Omental fat pad (tissue), 4 donors: ENCODE results near the gene TAPBPL. TPM values are rescaled to one million over a fixed set of nuclear protein-coding genes. Genes with fewer than 3 reads are reported as not detected.
A peak's percentile ranks its signal among the peaks of the same experiment; 100 is the strongest.
"Not testable (repeated sequence)": the region's sequence is repeated elsewhere in the genome, so short reads cannot be mapped to it uniquely, and the experiment has no call there.

Experiments used
- ATAC-seq: fragments of 150-250 bp; one replicate; pipeline ENCODE4 v1.9.1; 2016; ENCODE audit warnings: mild to moderate bottlenecking, moderate library complexity; ENCODE audit not compliant: low FRiP score
- DNase-seq: peaks from one replicate; pipeline ENCODE4 v3.0.0-alpha.2; 2019; ENCODE audit warnings: low spot score
- CTCF ChIP-seq, 3 donors: fragments of 450-650 bp; IDR thresholded peaks; one replicate each; pipeline ENCODE4 v1.5.1; 2016 to 2017; ENCODE audit warnings: antibody characterized with exemption in 3 of 3, mild to moderate bottlenecking in 3 of 3, moderate library complexity in 2 of 3
- total RNA-seq, 4 donors: library from RNA; depleted of rRNA; stranded (reverse); fragments of >200 nt; gene quantifications; one replicate each; pipeline ENCODE4 v1.1.0, GENCODE V29; 2016

The TAPBPL gene
- total RNA-seq, 4 donors from 2014 or later: 16.3 to 26.0 (median 18.5) TPM

- TF ChIP-seq CTCF (IDR thresholded peaks at IDR 0.05): no peak
Measured at GRCh38 chr12:6464531-6464930, 12.7 kb downstream of the TAPBPL start.

GRCh38 chr12:6465467-6466183 is 13.8 kb downstream of the TAPBPL start:
- TF ChIP-seq CTCF (IDR thresholded peaks at IDR 0.05): peak in 2 of 3 donors; percentile 71 to 81
- ATAC-seq: peak; percentile 55
- DNase-seq: no peak

More at GRCh38 chr12:6464531-6464930, 12.7 kb downstream of the TAPBPL start:
- no peak for ATAC-seq
- DNase-seq: no peak

- DNase-seq (no peak), ATAC-seq (no peak)
- TF ChIP-seq CTCF (IDR thresholded peaks at IDR 0.05): no peak
Measured at GRCh38 chr12:6466184-6466573, 14.3 kb downstream of the TAPBPL start.

- DNase-seq, ATAC-seq: not testable (repeated sequence)
Measured at GRCh38 chr12:6466751-6467150, 14.9 kb downstream of the TAPBPL start.

GRCh38 chr12:6467571-6468282 is 15.9 kb downstream of the TAPBPL start:
- not testable (repeated sequence) for DNase-seq, ATAC-seq

- TF ChIP-seq CTCF (IDR thresholded peaks at IDR 0.05): no peak
- DNase-seq (no peak), ATAC-seq (no peak)
Measured at GRCh38 chr12:6468283-6468575, 16.4 kb downstream of the TAPBPL start.

- DNase-seq (no peak), ATAC-seq (no peak)
- no peak for TF ChIP-seq CTCF (IDR thresholded peaks at IDR 0.05)
Measured at GRCh38 chr12:6469092-6469491, 17.2 kb downstream of the TAPBPL start.
